Measurements from ENCODE around the gene BIN1.
"Not testable (repeated sequence)": the region's sequence is repeated elsewhere in the genome, so short reads cannot be mapped to it uniquely, and the experiment has no call there.

BIN1 gene

DNA sequence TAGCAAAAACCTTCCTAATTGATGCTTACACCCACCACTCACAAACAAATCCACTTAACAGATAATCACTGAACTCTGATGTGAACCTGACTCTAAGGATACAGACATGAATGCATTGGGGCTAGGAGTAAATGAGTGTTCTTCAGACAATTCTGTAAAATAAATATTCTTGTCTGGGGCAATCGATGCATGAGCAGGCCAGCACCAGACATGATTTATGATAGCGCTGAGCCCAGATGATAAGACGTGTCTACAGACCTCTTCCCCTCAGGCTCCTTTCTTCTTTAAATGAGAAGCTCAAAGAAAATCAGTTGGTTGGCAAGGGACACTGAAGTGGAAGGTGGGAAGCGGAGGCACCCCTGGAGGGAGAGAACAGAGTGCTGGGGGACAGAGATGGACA is 27.3 kb upstream of the BIN1 start:
- DNase-seq: no peak

DNA sequence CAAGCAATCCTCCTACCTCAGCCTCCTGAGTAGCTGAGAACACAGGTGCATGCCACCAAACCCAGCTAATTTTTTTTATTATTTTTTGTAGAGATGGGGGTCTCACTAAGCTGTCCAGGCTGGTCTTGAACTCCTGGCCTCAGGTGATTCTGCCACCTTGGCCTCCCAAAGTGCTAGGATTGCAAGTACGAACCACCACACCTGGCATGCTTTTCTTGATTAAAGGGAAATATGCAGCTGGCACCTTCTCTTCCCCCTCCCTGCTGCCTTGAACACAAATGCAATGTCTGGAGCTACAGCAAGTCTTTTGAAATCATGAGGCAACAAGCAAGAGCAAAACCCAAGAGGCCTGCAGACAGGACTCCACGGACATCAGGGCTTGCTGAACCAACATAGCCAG is 26.8 kb upstream of the BIN1 start:
- no peak for DNase-seq

DNA sequence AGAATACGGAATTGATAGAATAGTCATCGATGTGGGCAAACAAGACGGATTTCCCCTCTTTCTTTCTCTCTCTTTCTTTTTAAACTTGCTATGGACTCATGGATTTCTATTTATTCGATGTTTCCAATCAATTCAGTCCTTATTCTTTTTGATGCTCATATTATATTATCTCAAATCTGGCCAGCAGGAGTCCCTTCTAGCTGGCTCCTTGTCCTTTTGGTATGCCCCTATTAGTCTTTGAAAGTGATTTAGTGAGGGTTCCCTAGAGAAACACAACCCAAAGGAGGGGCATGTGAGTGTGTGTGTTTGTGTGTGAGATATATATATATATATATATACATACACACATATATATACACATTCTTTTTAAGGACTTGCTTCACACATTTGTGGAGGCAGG is 23.5 kb upstream of the BIN1 start:
- DNase-seq: no peak

DNA sequence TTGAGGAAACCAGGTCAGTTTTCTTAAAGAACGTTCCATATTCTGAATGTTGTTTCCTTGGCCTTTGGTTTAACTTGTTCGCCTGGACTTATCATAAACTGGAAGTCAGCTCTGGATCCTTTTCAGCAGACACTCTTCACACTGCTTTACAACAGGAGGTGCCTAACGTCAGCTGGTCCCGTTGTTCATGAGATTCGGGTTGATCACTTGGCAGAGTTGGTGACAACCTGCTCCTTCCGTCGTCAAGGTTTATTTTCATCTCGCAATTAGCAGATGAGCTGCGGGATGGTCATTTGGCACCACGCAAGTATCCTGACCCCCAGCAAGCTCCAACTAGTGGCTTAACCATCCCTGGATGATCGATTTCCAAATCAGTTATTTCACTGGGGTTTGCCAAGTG is 23.0 kb upstream of the BIN1 start:
- no peak for DNase-seq

DNA sequence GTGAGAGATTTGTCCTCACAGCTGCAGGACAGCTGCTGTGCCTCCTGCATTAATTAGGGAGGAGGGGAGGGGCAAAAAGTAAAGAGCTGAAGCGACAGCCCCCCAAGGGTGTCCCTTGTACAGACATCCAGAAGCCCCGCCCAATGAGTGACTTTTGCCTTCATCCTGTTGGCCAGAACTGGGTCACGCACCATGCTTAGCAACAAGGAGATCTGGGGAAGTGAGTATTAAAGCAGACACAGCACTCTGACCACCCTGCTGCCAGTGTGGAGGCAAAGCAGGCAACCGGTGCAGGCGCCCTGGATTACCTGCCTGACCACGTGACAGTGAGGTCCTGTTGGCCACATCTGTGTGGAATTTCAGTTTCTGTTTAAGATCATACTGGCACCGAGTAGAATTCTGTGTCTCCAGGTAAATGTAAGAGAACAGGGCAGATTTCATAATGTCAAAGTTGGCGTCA is 21.5 kb upstream of the BIN1 start:
- no peak for DNase-seq

DNA sequence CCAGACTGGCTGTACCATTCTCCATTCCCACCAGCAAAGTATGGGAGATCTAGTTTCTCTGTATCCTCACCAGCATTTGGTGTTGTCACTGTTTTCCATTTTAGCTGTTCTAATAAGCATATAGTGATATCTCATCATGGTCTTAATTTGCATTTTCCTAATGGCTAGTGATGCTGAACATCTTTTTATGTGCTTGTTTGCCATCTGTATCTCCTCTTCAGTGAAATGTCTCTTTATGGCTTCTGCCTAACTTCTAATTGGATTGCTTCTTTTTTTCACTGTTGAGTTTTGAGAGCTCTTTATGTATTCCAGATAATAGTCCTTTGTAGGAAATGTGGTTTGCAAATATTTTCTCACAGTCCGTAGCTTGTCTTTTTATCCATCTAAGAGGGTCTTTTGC is 18.9 kb upstream of the BIN1 start:
- no peak for DNase-seq

DNA sequence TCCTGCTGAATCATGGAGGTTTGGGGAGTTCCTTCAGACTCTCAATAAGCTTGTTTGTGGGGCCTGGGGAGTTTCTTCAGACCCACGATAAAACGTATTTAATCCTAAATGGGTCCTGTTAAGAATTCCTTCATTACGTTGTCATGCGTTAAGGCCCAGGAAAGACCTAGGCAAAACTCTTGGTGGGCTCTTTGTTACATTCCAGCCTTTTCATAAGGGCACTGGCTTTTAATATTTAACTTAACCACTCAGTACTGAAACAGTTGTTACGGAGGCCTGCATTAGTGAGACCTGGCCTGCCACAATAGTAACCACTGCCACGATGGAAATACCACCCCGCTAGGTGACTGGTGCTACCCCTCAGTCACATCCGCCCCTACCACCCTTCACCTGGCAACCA is 17.5 kb upstream of the BIN1 start:
- no peak for DNase-seq

DNA sequence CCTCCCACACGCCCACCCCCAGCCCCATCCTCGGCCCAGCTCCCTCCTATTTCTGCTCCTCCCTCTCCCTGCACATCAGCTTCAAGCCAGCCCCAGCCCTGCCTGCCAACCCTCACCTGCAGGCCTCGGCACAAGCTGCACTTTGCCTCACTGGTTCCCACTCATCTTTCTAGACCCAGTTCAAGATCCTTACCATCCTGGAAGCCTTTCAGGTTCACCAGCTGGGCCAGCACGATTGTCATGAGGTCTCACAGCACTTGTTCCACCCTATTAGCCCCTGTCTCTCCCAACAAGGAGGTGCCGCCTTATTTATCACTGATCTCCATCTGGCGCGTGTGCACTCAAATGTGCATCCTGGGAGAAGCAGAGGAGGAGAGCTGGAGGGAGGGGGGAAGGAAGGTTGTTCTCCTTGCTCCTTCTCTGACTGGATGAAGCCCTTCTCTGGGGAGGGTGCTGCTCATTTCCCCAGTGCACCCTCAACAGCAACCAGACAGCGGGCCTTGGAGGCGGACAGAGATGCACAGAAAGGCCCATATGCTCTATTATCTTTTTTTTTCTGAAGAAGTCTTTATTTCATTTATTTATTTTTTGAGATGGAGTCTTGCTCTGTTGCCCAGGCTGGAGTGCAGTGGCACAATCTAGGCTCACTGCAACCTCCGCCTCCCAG is 15.5 kb upstream of the BIN1 start:
- no peak for DNase-seq

DNA sequence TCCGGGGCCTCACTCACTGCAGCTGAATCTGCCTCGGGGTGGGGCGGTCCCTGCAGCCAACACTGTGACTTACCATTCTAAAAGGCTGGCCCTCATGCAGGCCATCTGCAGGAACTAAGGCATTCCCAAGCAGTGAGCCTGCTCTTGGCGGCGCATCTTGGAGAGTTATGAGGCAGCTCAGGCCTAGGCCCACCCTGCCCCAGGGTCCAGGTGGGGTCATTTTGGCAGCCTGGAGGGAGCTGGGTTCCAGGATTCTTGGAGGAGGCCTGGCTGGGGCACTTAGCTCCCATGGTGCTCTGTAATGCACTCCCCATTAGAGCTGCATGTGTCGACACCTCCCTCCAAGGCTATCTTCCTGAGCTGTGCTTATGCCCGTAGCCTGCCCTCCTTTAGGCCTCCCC is 14.8 kb upstream of the BIN1 start:
- DNase-seq: peak; percentile 52

DNA sequence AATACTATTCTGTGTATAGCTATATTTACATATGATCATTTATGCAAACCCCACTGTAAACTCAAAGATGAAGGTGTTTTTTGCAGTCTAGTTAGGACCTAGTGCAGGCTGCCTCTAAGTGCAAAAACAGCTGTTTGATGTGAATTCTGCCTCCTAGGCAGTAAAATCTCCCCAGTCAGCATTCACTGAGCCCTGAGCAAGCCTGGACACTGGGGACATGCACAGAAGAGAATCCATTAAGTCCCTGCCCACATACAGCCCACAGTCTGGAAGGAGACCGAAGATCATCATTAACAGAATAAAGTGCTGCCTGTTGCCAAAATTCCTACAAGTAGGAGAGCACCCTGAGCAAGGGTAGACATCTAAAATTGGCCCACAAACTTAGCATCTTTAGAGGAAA is 14.4 kb upstream of the BIN1 start:
- no peak for DNase-seq

DNA sequence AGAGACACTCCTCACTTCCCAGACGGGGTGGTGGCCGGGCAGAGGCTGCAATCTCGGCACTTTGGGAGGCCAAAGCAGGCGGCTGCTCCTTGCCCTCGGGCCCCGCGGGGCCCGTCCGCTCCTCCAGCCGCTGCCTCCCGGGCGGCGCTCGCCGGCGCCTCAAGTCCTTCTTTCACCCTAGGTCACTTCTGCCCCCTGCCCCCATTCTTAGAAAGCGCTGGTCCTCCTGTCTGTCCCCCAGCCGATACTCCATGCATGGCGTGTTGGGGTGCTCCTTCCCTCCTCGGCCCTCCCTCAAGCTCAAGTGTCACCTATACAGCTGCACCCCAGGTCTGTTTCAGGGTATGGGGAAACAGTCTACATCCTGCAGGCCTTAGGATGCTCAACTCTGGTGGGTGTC is 13.5 kb upstream of the BIN1 start:
- not testable (repeated sequence) for DNase-seq

DNA sequence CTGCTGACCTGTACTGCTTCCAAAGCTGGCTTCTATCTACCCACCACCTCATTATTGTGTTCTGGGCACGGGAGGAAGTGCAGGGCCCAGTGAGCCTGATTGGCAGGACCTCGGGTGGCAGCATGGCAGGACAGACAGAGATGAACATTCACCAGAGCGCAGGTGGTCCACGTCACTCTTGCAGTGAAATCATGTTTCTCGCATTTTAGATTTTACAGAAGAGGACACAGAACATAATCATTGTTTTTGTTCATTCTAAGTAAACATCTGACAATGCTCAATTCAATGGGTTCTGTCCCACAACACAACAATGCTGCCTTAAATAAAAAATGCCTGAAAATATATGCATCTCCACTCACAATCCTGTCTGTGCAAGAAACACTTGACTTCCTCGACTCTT is 11.5 kb upstream of the BIN1 start:
- no peak for DNase-seq

DNA sequence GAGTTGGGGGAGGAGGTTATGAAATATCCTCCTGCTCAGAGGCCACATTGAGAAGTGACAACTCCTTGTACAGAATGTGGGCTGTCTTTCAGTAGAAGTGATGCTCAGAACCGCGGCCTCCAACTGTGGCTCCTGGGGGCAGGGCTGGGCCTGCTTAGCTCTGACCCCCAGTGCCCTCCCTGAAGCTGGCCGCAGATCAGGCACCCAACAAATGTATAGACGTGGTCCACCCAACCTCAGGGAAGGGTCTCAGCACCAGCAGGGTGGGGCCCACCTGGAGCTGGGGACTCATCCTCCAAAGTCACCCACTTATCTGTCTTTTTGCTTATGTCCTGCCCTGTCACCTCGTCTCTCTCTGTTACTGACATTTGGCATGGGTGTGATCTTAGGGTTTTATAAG is 11.1 kb upstream of the BIN1 start:
- DNase-seq: no peak

DNA sequence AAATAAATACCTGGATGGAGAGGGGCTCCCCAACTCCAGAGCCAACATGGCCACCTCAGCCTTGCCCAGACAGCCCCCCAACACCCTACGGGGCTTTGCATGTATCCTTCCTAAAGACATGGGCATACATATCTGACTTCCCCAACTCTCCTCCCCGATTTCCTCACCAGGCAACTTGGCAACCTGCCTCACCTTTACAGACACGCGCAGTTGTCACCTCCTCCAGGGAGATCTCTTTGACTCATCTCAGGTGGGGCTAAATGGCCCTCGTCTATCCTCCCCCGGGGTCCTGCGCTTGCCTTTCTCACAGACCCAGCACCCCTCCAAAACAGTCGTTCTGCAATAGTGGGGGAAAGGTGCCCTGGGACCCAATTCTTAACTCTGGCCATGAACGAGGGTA is 10.6 kb upstream of the BIN1 start:
- DNase-seq: no peak

DNA sequence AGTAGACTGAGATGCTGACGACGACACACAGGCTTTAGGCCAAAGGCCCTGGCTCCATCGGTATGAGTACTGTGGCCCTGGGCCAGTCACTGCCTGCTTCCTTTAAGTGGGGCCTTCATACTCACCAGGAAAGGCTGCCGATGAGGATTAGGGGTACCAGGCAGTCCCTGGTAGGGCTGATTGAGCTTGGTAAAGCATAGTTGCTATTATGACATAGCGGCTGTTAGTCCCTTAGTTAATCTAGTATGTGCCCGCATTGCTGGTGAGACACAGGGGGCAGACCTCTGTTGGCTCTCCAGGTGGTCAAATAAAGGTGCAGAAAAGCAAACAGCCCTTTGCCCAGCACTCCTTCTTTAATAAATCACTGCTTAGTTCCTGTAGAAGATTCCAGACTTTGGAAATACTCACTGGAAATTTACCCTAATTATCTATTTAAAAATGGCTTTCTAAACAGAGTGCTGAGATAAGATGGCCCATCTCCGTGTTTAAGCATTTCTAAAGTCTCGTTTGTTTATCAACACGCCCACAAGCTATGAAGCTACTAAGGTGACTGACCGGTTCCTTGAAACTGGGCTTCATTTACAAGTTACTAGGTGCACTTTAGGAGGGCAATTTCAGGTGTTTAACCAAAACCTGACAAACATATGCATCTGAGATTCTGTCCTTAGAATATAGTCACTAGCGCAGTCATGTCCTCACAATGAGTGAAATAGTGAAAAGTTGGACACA is 8.7 kb upstream of the BIN1 start:
- no peak for DNase-seq

DNA sequence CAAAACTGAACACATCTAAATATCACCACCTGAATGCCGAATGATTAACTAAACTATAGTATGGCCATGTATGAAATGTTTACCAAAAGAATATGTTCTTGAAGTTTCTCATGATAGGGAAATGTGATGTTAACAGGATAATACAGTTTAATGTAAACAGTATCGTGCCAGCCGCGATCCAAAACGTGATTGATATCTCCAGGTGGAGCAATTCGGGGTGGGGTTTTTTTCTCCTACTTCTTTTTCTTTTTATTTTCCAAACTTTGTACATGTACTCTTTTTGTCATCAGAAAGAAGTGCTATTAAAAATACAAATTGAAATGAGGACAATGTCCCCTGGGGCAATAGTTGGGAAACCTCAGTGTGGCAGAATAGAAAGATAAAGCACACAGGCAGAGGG is 4.0 kb upstream of the BIN1 start:
- DNase-seq: no peak

DNA sequence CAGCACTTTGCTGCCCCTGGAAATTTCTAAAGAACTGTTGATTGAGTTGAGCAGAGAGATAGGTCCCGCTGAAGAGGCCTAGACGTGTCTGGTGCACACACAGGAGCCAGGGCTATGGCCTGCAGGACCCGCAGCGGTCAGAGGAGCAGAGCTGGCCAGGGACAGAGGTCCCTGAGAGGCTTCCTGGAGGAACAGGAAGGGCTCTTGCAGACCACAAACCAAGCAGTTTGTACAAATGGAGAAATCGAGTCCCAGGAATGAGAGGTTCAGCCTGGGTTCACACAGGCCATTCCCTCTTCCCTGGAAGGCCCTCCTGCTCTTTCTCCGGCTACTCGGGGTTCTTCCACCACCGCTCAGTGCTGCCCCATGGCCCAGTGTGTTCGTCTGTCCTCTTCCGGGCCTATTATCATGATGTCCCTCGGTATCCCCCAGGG is 1.2 kb upstream of the BIN1 start:
- no peak for DNase-seq

DNA sequence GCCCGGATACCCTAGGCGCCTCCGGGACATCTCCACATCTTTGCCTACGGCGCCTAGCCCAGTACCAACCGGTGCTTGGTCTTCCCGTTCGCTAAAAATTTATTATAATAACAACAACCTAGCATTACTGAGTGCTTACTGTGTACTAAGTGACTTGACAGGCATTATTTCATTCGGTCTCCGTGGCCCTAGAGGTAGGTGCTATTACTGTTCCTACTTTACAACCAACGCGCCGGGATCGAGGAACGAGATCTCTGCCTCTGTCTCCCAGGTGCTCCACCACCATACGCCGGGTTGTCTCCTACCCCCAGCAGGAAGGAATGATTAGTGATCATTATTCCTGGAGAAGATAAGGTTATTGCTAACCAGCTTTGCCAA is 657 bp upstream of the BIN1 start:
- DNase-seq: no peak

DNA sequence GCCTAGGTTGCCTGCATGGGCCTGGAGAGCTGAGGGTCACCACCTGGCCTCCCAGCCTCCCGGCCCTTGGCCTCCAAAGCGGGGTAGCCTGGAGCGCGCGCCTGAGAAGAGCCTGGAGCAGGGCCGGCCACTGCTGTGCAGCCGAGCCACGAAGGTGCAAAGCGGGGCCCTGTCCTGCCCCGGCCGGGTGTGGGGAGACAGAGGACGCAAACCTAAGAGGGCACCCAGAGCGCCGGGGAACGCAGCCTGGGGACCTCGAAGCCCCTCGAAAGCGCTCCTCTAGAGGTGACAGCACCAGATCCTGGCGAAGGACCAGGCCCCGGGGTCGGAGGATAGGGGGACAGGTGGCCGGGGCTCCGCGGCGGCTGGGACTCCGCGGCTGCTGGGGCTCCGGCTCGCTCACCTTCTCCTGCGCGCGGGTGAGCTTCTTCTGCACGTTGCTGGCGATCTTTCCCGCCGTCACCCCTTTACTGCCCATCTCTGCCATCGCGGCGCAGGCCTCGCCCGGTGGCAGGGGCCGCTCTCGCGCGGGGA is 430 bp downstream of the BIN1 start:
- DNase-seq: no peak

DNA sequence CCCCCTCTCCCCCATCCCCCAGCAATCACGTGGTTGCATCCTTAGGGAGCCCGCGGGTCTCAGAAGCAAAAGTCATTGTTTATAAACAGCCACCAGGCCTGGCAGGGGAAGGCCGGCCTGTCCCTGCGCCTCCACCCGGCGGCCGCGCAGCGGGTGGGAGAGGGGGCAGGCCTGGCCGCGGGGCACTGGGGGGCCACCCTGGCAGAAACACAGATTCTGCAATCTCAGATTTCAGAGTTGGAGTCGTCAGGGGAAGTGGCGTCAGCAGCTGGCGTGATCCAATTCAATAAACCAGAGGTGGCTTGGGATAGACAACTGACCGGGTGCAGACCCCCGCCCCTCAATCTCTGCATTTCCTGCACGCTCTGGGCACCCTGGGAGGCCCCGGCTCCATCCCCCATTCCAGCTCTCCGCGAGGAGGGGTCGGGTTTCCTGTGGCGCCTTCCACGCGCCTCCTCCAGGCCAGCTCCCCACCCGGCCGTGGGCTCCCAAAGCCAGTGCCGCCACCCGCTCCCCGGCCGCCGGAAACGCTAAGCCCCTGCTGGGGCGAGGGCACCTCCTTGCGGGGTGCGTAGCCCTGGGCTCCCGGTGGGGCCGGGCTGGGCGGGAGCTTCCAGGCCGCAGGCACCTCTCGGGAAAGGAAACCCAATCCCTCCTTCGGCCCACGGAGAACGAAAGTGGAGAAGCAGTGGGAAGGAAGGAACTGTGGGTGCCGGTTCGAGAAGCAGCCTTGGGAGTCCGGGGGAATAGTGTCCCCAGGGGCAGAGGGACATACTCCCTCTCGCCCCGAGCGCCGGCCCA is 1.1 kb downstream of the BIN1 start:
- peak; percentile 52 for DNase-seq

DNA sequence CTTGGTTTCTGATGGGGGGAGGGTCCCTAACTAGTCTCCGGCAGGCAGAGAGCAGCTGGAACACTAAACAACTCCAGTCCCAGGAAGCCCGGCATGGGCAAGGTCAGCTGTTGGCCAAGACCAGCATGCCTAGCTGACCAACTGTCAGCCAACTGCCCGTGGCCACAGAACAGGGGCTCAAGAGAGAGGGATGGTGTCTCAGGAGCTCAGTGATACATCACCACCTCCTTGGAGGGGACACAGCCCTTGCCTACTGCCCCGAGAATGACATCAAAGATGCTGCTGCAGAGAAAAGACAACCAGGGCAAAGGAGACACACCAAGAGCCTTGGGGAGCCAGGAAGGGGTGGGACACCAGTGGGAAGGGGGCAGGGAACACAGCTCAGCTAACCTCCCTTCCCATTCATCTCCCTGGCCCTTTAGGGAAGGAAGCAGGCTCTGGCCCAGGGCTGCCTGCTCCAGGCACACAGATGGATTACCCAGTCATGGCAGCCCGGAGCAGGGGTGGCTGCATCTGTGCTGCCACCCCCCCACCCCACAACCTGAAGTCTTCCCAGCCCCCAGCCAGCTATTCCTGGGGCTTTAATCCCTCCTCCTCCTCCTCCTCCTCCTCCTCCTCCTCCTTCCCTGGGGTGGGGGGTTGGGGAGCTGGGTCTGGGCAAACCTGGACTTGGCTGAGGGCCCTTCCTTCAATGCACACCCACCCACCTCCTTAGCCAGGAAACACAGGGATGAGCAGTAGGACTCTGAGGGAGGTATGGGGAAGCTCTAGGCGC is 1.9 kb downstream of the BIN1 start:
- DNase-seq: no peak

DNA sequence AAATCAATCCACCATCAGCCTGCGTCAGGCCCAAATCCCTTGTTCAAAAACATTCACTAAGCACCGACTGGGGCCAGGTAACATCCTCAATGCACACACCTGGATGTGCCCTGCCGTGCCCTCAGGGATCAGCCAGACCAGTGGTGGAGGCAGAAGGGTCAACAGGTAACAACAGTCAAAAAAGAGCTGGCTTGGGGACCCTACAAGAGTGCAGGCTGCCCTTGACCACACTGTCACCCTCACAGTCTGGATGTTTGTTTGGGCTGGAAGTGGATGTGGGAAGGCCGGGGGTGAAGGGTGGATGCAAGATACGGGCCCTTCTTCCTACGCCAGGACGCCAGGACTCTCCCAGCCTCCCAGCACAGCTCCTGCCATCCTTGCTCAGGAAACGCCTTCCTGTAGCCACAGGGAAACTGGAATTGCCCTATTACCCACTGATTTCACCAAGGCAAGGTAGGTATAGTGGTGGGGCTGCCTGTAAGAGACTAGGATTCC is 2.7 kb downstream of the BIN1 start:
- no peak for DNase-seq
